Left kidney (tissue), 2 donors: ENCODE data around the gene BMI1. TPM values are rescaled to one million over a fixed set of nuclear protein-coding genes. Genes with fewer than 3 reads are reported as not detected.

ENCODE experiments used
- DNase-seq: peaks from one replicate; pipeline ENCODE4 v3.0.0-alpha.2; 2013
- polyA plus RNA-seq: library from polyadenylated mRNA; unstranded; fragments of 120-200 nt; gene quantifications from one replicate; pipeline ENCODE4 v1.2.1, GENCODE V29; 2013; ENCODE audit not compliant: insufficient read length

The BMI1 gene
- polyA plus RNA-seq, 1 donor, result 125 TPM

DNA sequence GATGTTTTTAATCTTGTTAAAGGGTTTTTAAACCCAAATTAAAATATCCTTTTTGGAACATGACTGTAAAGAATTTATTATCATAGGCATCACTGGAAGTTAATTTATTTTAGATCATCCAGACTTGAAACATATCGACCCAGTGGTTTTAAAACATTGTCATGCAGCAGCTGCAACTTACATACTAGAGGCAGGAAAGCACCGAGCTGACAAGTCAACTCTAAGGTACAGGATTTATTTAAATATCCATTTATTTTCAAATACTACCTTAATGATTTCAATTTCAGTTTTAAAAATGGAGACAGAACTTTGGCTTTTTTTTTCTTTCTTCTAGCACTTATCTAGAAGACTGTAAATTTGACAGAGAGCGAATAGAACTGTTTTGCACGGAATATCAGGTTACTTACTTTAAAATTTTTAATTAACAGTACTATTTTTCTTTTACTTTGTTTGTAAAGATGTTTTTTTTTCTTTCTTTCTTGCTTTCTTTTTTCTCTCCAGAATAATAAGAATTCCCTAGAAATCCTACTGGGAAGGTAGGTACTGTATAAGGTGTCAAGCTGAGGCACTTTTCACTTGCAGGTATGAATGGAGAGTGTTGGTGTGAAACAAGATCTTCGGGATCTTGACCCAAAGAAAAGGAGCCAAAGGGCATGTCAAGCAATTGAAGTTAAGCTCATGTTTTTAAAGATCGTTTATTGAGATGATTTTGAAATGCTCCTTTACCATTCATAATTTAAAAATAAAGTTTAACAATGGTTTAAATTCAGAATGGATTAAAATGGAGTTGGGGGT, 2.9 kb upstream of the BMI1 start:
- DNase-seq, result no peak

DNA sequence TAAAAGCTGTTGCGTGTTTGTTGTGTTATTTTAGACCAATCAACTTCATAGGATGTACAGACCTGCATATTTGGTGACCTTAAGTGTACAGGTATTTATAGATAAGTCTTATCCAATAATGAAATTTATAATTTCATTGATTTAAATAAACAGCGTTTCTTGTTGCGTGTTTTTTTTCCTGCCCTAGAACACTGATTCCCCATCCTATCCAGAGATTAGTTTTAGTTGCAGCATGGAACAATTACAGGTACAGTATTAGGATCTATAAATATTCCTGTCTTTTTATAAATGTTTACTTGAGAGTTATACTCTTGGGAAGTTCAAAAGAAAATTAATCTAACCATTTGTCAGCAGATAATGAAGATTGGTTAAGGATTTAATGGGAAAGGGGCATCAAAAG, 2.1 kb upstream of the BMI1 start:
- DNase-seq, result no peak

- DNase-seq, result no peak
These were observed 1.3 kb upstream of the BMI1 start for GRCh38 chr10:22319547-22319979.

- DNase-seq, result no peak
These were observed 830 bp upstream of the BMI1 start for GRCh38 chr10:22319980-22320558.

DNA sequence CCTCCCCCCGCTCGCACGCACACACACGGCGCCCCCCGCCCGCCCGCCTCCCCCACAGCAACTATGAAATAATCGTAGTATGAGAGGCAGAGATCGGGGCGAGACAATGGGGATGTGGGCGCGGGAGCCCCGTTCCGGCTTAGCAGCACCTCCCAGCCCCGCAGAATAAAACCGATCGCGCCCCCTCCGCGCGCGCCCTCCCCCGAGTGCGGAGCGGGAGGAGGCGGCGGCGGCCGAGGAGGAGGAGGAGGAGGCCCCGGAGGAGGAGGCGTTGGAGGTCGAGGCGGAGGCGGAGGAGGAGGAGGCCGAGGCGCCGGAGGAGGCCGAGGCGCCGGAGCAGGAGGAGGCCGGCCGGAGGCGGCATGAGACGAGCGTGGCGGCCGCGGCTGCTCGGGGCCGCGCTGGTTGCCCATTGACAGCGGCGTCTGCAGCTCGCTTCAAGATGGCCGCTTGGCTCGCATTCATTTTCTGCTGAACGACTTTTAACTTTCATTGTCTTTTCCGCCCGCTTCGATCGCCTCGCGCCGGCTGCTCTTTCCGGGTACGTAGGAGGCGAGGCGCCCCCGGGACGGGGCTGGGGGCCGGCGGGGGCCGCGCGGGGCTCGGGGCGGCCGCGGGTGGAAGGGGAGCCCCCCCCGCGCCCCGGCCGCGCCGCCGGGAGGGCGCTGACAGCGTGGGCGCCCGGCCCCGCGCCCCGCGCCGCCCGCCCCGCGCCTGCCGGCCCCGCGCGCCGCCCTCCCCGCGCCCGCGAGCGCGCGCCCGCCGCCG, 441 bp downstream of the BMI1 start:
- no peak for DNase-seq

DNA sequence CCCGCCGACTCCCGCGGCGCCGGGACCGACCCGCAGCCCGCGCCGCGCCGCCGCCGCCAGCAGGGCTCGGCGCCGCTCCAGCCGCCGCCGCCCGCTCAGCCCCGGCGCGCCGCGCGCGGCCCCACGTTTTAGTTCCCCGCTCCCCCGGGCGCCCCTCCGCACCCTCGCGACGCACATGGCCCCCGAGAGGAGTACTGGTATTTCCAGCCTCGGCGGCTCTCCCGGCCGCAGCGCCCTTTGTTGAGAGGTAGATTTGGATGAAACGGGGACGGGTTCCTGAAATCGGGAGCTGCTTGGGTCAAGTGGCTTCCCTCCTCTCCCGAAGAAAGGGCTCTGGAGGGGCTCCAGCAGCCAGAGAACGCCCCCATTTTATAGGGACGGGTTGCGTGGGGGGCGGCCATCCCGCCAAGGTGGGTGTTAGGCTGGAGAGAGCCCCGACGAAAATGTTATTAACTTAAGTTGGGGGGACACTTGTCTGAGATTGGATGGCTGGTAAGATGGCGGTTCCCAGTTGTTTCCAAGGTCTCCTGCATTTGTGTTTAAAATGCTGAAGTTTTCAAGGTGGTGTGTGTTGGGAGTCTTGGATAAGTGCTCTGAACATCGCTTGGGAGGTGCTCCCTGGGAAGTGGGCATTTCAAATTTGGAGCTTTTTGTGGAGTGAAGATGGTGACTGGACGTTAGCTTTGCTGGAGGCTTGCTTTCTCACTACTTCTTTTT, 1.2 kb downstream of the BMI1 start:
- no peak for DNase-seq

DNA sequence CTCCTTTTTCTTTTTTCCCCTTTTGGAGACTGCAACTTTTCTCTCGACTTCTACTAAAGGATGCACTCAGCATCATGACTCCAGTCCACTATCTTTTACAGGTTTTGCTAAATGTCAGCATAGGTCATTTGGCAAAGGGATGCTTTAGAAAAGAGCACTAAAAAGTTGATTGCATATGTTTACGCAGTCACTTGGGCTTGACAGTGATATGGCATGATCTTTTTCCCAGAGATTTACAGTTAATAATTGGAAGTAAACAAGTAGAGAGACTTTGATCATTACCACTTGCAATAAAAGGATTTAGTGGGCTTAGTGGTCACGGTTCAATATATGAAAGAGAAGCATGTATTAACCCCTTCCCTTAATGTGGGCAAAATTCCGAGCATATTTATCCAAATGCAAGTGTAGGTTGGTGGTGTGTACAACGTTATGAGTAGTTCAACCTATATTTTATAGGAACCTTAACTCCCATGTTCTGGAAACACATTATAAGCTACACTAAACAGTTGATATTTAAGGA, 1.8 kb downstream of the BMI1 start:
- DNase-seq, result no peak

GRCh38 chr10:22323538-22324305, 2.8 kb downstream of the BMI1 start:
- DNase-seq, result no peak

GRCh38 chr10:22324413-22324812, 3.5 kb downstream of the BMI1 start:
- no peak for DNase-seq

- no peak for DNase-seq
These were observed 4.0 kb downstream of the BMI1 start for GRCh38 chr10:22324893-22325271.

DNA sequence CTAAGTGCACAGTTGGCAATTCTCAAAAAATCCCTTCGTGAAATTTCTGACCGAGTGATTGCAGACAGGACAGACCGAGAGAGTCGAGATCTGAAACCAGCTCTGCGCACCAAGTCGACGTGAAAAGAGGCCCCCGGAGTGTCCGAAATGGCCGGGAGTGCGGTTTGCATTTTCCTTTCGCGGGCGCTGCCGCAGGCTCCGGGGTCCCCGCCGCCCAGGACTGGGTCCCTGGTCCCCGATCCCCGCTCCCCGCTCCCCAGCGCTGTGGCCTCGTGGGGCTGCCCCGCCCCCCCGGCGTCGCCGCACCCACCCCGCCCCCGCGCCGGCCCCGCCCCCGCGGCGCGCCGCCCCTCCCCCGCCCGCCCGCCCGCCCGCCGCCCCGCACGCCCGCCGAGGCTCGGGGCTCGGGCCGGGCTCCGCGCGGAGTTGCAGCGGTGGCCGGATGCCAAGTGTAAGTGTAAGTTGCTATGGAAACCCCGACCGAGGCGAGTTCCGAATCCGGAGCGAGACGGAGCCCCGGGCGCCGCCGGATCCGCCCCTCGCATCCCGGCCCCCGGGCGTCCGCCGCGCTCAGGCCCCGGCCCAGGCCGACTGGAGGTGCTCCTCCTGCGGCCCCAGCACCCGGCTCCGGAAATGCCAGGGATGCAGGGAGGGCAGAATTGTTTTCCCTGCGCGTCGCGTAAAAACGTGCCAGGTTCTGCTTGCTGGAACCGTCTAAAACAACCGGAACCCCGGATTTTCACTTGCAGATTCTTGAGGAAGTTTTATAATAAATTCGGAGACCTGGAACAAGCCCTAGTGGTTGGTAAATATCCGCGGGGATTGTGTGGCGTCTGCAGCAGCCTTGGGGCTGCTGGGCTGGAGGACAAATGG, 4.6 kb downstream of the BMI1 start:
- DNase-seq, result no peak

- DNase-seq, result no peak
These were observed 5.3 kb downstream of the BMI1 start for GRCh38 chr10:22326145-22326702.

GRCh38 chr10:22329150-22329549, 8.3 kb downstream of the BMI1 start:
- no peak for DNase-seq

DNA sequence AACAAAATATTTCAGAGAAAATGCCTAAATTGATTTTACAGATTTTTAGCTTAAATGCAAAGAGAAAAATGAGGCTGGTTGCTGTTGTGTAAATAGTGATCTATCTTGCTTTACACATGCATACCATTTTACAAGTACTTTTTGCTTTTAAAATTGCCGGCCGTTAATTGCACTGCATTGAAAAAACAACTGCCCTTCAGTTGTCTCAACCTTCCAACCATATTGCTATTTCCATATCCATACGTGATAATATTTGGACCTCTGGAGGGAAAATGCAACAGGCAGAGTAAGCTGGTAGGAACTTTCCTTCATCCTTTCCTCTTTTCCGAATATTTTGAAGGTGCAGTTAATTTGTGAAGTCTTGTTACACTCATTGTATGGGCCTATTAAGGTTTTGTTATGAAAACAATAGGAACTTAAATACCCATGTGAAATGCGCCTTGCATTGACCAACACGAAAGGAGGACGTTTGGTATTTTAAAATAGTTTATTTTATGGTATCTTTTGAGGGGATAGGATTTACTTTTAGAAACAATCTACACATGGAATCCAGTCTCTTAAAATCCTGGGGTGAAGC, 11.3 kb downstream of the BMI1 start:
- no peak for DNase-seq

- DNase-seq, result no peak
These were observed 12.5 kb downstream of the BMI1 start for GRCh38 chr10:22333167-22333974.

- no peak for DNase-seq
These were observed 13.0 kb downstream of the BMI1 start for GRCh38 chr10:22333975-22334282.

DNA sequence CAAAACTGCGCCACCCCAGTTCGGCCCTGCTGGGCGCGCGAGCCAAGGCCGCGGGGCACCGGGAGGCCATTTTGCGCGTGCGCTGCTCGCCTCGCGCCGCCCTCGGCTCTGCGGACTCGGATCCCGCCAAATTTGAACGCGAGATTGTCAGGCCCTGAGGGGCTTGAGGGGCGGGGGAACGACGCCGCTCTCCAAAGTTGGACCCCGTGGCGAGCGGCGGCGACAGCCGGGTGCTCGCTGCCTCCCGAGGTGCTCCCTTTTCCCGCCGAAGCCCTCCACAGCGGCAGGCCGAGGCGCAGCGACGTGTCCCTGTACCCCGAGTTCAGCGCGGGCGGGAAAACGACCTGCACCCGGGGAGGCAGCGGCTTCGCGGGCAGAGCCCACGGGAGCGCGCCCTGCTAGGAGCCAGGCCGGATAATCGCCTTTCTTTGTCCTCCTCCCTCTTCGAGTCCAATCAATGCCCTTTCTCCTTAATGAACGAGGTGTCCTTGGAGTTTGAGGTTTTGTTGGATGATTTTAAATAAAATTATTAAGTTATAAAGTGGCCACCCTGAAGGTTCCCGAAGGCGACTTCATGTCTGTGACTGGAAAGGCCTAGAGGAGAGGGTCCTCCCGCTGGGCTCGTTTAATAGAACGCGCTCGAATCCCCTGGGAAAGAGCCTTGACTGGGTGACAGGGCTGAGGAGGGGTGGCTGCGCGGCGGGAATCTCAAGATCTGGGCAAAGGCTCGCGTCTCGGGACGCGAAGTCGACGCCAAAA, 13.7 kb downstream of the BMI1 start:
- DNase-seq, result no peak
